Hepatocyte (in vitro differentiated cells): ENCODE results near the gene C10orf95.

Source experiments
- CTCF ChIP-seq: fragments of 200-600 bp; sonication (generic); IDR thresholded peaks from 2 replicates; pipeline ENCODE4 v1.5.1; 2016; ENCODE audit warnings: antibody characterized with exemption, mild to moderate bottlenecking; ENCODE audit not compliant: poor library complexity
- EZH2phosphoT487 ChIP-seq: fragments of 200-600 bp; sonication (generic); IDR thresholded peaks from one replicate; pipeline ENCODE4 v1.6.1; 2018; ENCODE audit warnings: antibody characterized with exemption, mild to moderate bottlenecking, low read depth, moderate library complexity; ENCODE audit not compliant: unreplicated experiment, severe bottlenecking

- no peak for TF ChIP-seq CTCF
- TF ChIP-seq EZH2phosphoT487, result no peak
Measured at GRCh38 chr10:102421757-102422512, 29.4 kb downstream of the C10orf95 start.
